HepG2 (cell line): ENCODE results near the gene RAB3B. TPM values are rescaled to one million over a fixed set of nuclear protein-coding genes. Genes with fewer than 3 reads are reported as not detected.

Experiments
- AKNA ChIP-seq: sonication (generic); formaldehyde crosslinking; IDR thresholded peaks from 2 replicates; pipeline ENCODE4 v1.4.0; 2020; ENCODE audit warnings: missing genetic modification reagents, borderline replicate concordance
- ARID5B ChIP-seq: IDR thresholded peaks from 2 replicates; pipeline ENCODE4 v1.4.0; 2020; ENCODE audit warnings: mild to moderate bottlenecking, missing genetic modification reagents
- FLYWCH1 ChIP-seq: sonication (generic); formaldehyde crosslinking; IDR thresholded peaks from 2 replicates; pipeline ENCODE4 v1.8.1; 2023; ENCODE audit warnings: mild to moderate bottlenecking, missing genetic modification reagents
- GATAD1 ChIP-seq: IDR thresholded peaks from 2 replicates; pipeline ENCODE4 v1.6.1; 2016; ENCODE audit warnings: missing genetic modification reagents, missing compliant biosample characterization
- HNF4G ChIP-seq, 2 experiments: sonication (generic) in 1 of 2; formaldehyde crosslinking in 1 of 2; IDR thresholded peaks; 2 replicates each; pipeline versions ENCODE4 v1.4.0 to v1.6.1; 2011 to 2020; ENCODE audit warnings: borderline replicate concordance in 2 of 2, low read depth in 2 of 2, mild to moderate bottlenecking in 2 of 2, low read length in 1 of 2, missing genetic modification reagents in 1 of 2, moderate library complexity in 1 of 2
- RBM22 ChIP-seq: fragments of 200-400 bp; formaldehyde crosslinking; optimal IDR thresholded peaks from 2 replicates; pipeline ENCODE3; 2017; ENCODE audit warnings: mild to moderate bottlenecking, low read length, moderate library complexity
- SMAD3 ChIP-seq: sonication (generic); formaldehyde crosslinking; IDR thresholded peaks from 2 replicates; pipeline ENCODE4 v1.4.0; 2020; ENCODE audit warnings: missing genetic modification reagents
- TBX2 ChIP-seq: sonication (generic); formaldehyde crosslinking; IDR thresholded peaks from 2 replicates; pipeline ENCODE4 v1.5.0; 2020; ENCODE audit warnings: missing genetic modification reagents, mild to moderate bottlenecking, borderline replicate concordance
- ZNF160 ChIP-seq: sonication (generic); formaldehyde crosslinking; IDR thresholded peaks from 2 replicates; pipeline ENCODE4 v1.8.0; 2022; ENCODE audit warnings: mild to moderate bottlenecking, inconsistent platforms, missing genetic modification reagents
- ZNF503 ChIP-seq: sonication (generic); formaldehyde crosslinking; IDR thresholded peaks from 2 replicates; pipeline ENCODE4 v1.4.0; 2020; ENCODE audit warnings: missing genetic modification reagents
- polyA plus RNA-seq, 8 experiments: library from polyadenylated mRNA; depleted of rRNA in 3 of 8; stranded (reverse) in 7 of 8; unstranded in 1 of 8; fragments of >200 nt; fragmentation: Illumina TruSeq in 4 of 8; extraction: Trizol in 4 of 8; gene quantifications; 2 replicates each; pipeline versions ENCODE4 v1.2.1 to v1.2.3, GENCODE V29; 2011 to 2016; ENCODE audit warnings: low read depth in 4 of 8, missing spikeins in 1 of 8, mixed read lengths in 1 of 8; ENCODE audit not compliant: insufficient read depth in 1 of 8
- total RNA-seq, 5 experiments: library from RNA; depleted of rRNA; stranded (reverse); fragments of >200 nt; fragmentation: Illumina TruSeq; extraction: Trizol; gene quantifications; 2 replicates each; pipeline ENCODE4 v1.2.3, GENCODE V29; 2016; ENCODE audit warnings: low read depth in 1 of 5
- TF ChIP-seq, protein P1 (sequence below): IDR thresholded peaks from 2 replicates; pipeline ENCODE4 v1.6.1; 2016; ENCODE audit warnings: missing compliant biosample characterization, missing genetic modification reagents, borderline replicate concordance
- TF ChIP-seq, protein P2 (sequence below): sonication (generic); formaldehyde crosslinking; IDR thresholded peaks from 2 replicates; pipeline ENCODE4 v1.5.0; 2020; ENCODE audit warnings: missing genetic modification reagents

The RAB3B gene
- total and polyA plus RNA-seq, 2 of the 13 experiments (the other 11 are each of a cell fraction or from before 2014, with no cell fraction given): 1.0 to 1.2 TPM

DNA sequence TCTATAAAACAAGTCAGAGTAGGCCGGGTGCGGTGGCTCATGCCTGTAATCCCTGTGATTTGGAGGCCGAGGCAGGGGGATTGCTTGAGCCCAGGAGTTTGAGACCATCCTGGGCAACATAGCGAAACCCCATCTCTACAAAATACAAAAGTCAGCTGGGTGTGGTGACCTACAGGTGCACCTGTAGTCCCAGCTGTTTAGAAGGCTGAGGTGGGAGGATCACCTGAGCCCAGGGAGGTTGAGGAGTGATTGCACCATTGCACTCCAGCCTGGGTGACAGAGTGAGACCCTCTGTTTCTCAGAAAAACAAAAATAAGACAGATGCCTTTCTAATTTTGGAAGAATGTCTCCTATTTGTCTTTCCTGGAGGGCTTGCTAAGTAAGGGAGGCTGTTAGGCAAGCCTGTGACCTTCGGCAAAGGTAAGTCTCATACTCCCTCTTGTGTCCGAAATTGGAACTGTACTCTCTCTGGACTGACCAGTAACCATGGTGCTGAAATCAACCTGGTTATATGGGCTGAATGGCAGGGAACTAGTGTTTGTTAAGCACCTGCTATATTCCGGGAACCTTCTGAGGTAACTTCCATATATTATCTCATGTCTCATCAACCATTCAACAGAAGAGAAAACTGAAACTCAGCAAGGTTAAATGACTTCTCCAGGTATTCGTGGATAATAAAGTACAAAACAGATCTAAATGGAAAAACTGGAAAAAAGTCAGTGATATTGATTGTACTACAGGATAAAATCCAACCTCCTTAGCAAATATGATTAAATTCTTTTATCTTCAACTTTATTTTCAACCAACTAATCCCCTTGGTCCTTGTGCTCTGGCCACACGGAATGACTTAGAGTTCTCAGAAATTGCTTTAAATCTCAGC lies 11.8 kb upstream of the RAB3B start (continued):
- TF ChIP-seq GATAD1 (CRISPR knock-in tag): no peak
- TF ChIP-seq RBM22: no peak
- TF ChIP-seq, protein P1, sequence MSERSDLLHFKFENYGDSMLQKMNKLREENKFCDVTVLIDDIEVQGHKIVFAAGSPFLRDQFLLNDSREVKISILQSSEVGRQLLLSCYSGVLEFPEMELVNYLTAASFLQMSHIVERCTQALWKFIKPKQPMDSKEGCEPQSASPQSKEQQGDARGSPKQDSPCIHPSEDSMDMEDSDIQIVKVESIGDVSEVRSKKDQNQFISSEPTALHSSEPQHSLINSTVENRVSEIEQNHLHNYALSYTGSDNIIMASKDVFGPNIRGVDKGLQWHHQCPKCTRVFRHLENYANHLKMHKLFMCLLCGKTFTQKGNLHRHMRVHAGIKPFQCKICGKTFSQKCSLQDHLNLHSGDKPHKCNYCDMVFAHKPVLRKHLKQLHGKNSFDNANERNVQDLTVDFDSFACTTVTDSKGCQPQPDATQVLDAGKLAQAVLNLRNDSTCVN (CRISPR knock-in tag): no peak
- peak; percentile 12; the same call in 1 of the 2 replicates for TF ChIP-seq ARID5B (CRISPR knock-in tag)
- TF ChIP-seq AKNA: no peak
- 0 out of 2 replicates have a peak, but pooled peaks have one; percentile 31 for TF ChIP-seq SMAD3
- TF ChIP-seq, protein P2, sequence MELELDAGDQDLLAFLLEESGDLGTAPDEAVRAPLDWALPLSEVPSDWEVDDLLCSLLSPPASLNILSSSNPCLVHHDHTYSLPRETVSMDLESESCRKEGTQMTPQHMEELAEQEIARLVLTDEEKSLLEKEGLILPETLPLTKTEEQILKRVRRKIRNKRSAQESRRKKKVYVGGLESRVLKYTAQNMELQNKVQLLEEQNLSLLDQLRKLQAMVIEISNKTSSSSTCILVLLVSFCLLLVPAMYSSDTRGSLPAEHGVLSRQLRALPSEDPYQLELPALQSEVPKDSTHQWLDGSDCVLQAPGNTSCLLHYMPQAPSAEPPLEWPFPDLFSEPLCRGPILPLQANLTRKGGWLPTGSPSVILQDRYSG (CRISPR knock-in tag): no peak
- no peak for TF ChIP-seq ZNF503
- TF ChIP-seq FLYWCH1 (CRISPR knock-in tag): no peak
- no peak for TF ChIP-seq HNF4G (IDR thresholded peaks at IDR 0.05; ENCODE audit: borderline replicate concordance, low read depth, low read length)
- TF ChIP-seq HNF4G (CRISPR knock-in tag; IDR thresholded peaks at IDR 0.05; ENCODE audit: borderline replicate concordance, low read depth): no peak
- no peak for TF ChIP-seq ZNF160 (CRISPR knock-in tag)
- no peak for TF ChIP-seq TBX2 (CRISPR knock-in tag)
